WTC11 (cell line): ENCODE data around the gene SOX8. TPM values are rescaled to one million over a fixed set of nuclear protein-coding genes. Genes with fewer than 3 reads are reported as not detected.

Experiments used
- ATAC-seq: fragments of 200-7000 bp; cut with Tn5 transposase; 2 replicates; pipeline ENCODE4 v1.10.0; 2021; ENCODE audit warnings: mild to moderate bottlenecking, moderate library complexity
- CTCF ChIA-PET: fragments of 300-600 bp; sonication (Branson Sonifier 250); formaldehyde crosslinking; loops from one replicate; lab custom pipeline; 2021; ENCODE audit warnings: antibody characterized with exemption; lab: Charles Lee
- POLR2A ChIA-PET: fragments of 350-600 bp; sonication (Branson Sonifier 250); formaldehyde crosslinking; loops from one replicate; lab custom pipeline; 2021; ENCODE audit warnings: antibody characterized with exemption; lab: Charles Lee
- DNase-seq: peaks from one replicate; pipeline ENCODE4 v3.0.0; 2021; ENCODE audit warnings: low spot score
- H3K27ac Mint-ChIP-seq: 2 replicates; pipeline ENCODE4 v1.8.0; 2021; ENCODE audit warnings: mixed read lengths
- H3K27me3 Mint-ChIP-seq: 2 replicates; pipeline ENCODE4 v1.8.0; 2021; ENCODE audit warnings: low read depth, mild to moderate bottlenecking, moderate library complexity, mixed read lengths
- H3K36me3 Mint-ChIP-seq: 2 replicates; pipeline ENCODE4 v1.8.0; 2021; ENCODE audit warnings: mixed read lengths
- H3K4me1 Mint-ChIP-seq: 2 replicates; pipeline ENCODE4 v1.8.0; 2022; ENCODE audit warnings: mixed read lengths
- H3K4me3 Mint-ChIP-seq: 2 replicates; pipeline ENCODE4 v1.8.0; 2021; ENCODE audit warnings: mild to moderate bottlenecking, moderate library complexity, mixed read lengths
- H3K9me3 Mint-ChIP-seq: 2 replicates; pipeline ENCODE4 v1.8.0; 2021; ENCODE audit warnings: mixed read lengths
- CREB1 ChIP-seq: sonication (generic); formaldehyde crosslinking; IDR thresholded peaks from 2 replicates; pipeline ENCODE4 v1.8.0; 2023; ENCODE audit warnings: mild to moderate bottlenecking, missing genetic modification reagents
- ESRRA ChIP-seq: sonication (generic); formaldehyde crosslinking; IDR thresholded peaks from 2 replicates; pipeline ENCODE4 v1.8.1; 2022; ENCODE audit warnings: mild to moderate bottlenecking, missing genetic modification reagents, borderline replicate concordance
- FOXP4 ChIP-seq: sonication (generic); formaldehyde crosslinking; IDR thresholded peaks from 2 replicates; pipeline ENCODE4 v1.8.0; 2022; ENCODE audit warnings: mild to moderate bottlenecking, missing genetic modification reagents
- IRF2 ChIP-seq: sonication (generic); formaldehyde crosslinking; IDR thresholded peaks from 2 replicates; pipeline ENCODE4 v1.8.0; 2022; ENCODE audit warnings: low read depth, missing genetic modification reagents, borderline replicate concordance
- PRDM15 ChIP-seq: sonication (generic); formaldehyde crosslinking; IDR thresholded peaks from 2 replicates; pipeline ENCODE4 v1.8.0; 2022; ENCODE audit warnings: missing genetic modification reagents
- ZMAT4 ChIP-seq: fragments of 250-450 bp; sonication (Bioruptor Pico); IDR thresholded peaks from 2 replicates; pipeline ENCODE4 v1.9.0; 2021; ENCODE audit warnings: mild to moderate bottlenecking
- ZNF219 ChIP-seq: sonication (generic); formaldehyde crosslinking; IDR thresholded peaks from 2 replicates; pipeline ENCODE4 v1.8.0; 2023; ENCODE audit warnings: missing genetic modification reagents, mild to moderate bottlenecking, borderline replicate concordance
- ZNF396 ChIP-seq: fragments of 250-450 bp; sonication (Bioruptor Pico); IDR thresholded peaks from 2 replicates; pipeline ENCODE4 v1.8.0; 2021; ENCODE audit warnings: mild to moderate bottlenecking, moderate library complexity, borderline replicate concordance
- ZNF671 ChIP-seq: fragments of 250-450 bp; sonication (Bioruptor Pico); IDR thresholded peaks from 2 replicates; pipeline ENCODE4 v1.8.0; 2021; ENCODE audit warnings: mild to moderate bottlenecking
- total RNA-seq: library from RNA; stranded (reverse); gene quantifications from 3 replicates; pipeline ENCODE4 v1.2.3, GENCODE V29; 2021
- TF ChIP-seq, protein P1 (sequence below): fragments of 250-450 bp; sonication (Bioruptor Pico); IDR thresholded peaks from 2 replicates; pipeline ENCODE4 v1.9.0; 2021; ENCODE audit warnings: moderate library complexity, mild to moderate bottlenecking, inconsistent platforms, borderline replicate concordance
- TF ChIP-seq, protein P2 (sequence below): sonication (generic); formaldehyde crosslinking; IDR thresholded peaks from 2 replicates; pipeline ENCODE4 v1.8.1; 2023; ENCODE audit warnings: mild to moderate bottlenecking, missing genetic modification reagents, borderline replicate concordance
- TF ChIP-seq, protein P3 (sequence below): sonication (generic); formaldehyde crosslinking; IDR thresholded peaks from 2 replicates; pipeline ENCODE4 v1.8.1; 2022; ENCODE audit warnings: mild to moderate bottlenecking, missing genetic modification reagents, moderate library complexity, borderline replicate concordance
- TF ChIP-seq, protein P4 (sequence below): sonication (generic); formaldehyde crosslinking; IDR thresholded peaks from 2 replicates; pipeline ENCODE4 v1.8.0; 2022; ENCODE audit warnings: mild to moderate bottlenecking, missing genetic modification reagents

Gene SOX8
- total RNA-seq, 1 experiment from 2014 or later: 12.3 TPM

DNA sequence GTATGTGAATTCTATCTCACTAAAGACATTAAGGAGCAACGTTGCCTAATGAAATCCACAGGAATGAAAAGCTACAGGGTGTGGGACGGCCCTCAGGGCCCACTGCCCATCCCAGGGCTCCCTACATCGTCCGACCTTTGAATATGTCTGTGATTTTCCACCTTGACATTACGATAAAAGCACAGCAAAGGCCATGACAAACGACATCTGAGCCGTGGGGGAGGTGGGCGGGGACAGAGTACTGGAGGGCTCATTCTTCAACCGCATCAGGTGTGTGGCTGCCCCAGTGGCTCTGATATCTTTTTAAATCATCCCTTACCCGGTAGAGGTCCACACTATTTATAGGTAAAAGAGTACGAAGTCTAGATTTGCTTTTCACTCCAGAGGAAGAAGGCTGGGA, 45.9 kb upstream of the SOX8 start:
- no peaks in the 10 kb centered on the region; the same call in 1 of the 2 replicates for H3K27me3 Mint-ChIP-seq
- H3K36me3 Mint-ChIP-seq: peaks cover 4% of the 10 kb centered on the region
- no peak overlapping the region for H3K27ac Mint-ChIP-seq
- no peak for TF ChIP-seq CREB1 (CRISPR knock-in tag)
- TF ChIP-seq, protein P1, sequence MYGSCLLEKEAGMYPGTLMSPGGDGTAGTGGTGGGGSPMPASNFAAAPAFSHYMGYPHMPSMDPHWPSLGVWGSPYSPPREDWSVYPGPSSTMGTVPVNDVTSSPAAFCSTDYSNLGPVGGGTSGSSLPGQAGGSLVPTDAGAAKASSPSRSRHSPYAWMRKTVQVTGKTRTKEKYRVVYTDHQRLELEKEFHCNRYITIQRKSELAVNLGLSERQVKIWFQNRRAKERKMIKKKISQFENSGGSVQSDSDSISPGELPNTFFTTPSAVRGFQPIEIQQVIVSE (CRISPR knock-in tag): no peak
- POLR2A ChIA-PET: no interaction called here
- peaks cover 6% of the 10 kb centered on the region for H3K9me3 Mint-ChIP-seq
- H3K4me3 Mint-ChIP-seq: no peak overlapping the region
- DNase-seq (no peak), ATAC-seq (no peak)
- CTCF ChIA-PET: no interaction called here
- no peaks in the 10 kb centered on the region for H3K4me1 Mint-ChIP-seq

DNA sequence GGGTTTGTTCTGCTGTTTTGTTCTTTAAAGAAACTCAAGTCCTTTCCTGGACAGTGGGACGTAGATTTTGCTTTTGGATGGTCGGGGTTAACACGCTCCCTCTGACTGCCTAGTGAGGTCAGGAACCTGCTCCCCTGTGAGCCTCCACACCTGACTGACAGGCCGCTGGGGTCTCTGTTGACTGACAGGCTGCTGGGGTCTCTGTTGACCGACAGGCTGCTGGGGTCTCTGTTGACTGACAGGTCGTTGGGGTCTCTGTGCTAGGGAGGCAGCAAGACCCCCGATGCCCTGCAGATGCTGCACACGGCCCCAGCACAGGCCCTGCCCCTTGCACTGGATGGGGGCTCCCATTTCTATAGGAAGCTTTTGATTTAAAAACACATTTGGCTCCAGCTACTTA, 44.3 kb upstream of the SOX8 start:
- ATAC-seq: no peak
- CTCF ChIA-PET: no interaction called here

GRCh38 chr16:937723-938122, 43.8 kb upstream of the SOX8 start:
- ChIA-PET CTCF (interaction anchor here (2.1 kb wide), 1 partner anchor 119 kb away, joined by 5 read pairs; no protein-coding TSS in a partner anchor), POLR2A (no interaction called here)
- no peaks in the 10 kb centered on the region; the same call in 1 of the 2 replicates for H3K27me3 Mint-ChIP-seq
- H3K36me3 Mint-ChIP-seq: peaks cover 21% of the 10 kb centered on the region
- DNase-seq (no peak), ATAC-seq (no peak)
- H3K4me1 Mint-ChIP-seq: no peaks in the 10 kb centered on the region
- H3K27ac Mint-ChIP-seq: no peak overlapping the region
- no peak for TF ChIP-seq FOXP4 (CRISPR knock-in tag)
- TF ChIP-seq ESRRA (CRISPR knock-in tag): no peak
- TF ChIP-seq, protein P2, sequence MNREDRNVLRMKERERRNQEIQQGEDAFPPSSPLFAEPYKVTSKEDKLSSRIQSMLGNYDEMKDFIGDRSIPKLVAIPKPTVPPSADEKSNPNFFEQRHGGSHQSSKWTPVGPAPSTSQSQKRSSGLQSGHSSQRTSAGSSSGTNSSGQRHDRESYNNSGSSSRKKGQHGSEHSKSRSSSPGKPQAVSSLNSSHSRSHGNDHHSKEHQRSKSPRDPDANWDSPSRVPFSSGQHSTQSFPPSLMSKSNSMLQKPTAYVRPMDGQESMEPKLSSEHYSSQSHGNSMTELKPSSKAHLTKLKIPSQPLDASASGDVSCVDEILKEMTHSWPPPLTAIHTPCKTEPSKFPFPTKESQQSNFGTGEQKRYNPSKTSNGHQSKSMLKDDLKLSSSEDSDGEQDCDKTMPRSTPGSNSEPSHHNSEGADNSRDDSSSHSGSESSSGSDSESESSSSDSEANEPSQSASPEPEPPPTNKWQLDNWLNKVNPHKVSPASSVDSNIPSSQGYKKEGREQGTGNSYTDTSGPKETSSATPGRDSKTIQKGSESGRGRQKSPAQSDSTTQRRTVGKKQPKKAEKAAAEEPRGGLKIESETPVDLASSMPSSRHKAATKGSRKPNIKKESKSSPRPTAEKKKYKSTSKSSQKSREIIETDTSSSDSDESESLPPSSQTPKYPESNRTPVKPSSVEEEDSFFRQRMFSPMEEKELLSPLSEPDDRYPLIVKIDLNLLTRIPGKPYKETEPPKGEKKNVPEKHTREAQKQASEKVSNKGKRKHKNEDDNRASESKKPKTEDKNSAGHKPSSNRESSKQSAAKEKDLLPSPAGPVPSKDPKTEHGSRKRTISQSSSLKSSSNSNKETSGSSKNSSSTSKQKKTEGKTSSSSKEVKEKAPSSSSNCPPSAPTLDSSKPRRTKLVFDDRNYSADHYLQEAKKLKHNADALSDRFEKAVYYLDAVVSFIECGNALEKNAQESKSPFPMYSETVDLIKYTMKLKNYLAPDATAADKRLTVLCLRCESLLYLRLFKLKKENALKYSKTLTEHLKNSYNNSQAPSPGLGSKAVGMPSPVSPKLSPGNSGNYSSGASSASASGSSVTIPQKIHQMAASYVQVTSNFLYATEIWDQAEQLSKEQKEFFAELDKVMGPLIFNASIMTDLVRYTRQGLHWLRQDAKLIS: no peak
- no peak for TF ChIP-seq ZNF396 (CRISPR knock-in tag)
- TF ChIP-seq PRDM15 (CRISPR knock-in tag): no peak
- TF ChIP-seq IRF2 (CRISPR knock-in tag): no peak
- TF ChIP-seq ZNF671: no peak
- TF ChIP-seq, protein P3, sequence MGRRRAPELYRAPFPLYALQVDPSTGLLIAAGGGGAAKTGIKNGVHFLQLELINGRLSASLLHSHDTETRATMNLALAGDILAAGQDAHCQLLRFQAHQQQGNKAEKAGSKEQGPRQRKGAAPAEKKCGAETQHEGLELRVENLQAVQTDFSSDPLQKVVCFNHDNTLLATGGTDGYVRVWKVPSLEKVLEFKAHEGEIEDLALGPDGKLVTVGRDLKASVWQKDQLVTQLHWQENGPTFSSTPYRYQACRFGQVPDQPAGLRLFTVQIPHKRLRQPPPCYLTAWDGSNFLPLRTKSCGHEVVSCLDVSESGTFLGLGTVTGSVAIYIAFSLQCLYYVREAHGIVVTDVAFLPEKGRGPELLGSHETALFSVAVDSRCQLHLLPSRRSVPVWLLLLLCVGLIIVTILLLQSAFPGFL: no peak
- no peak for TF ChIP-seq ZMAT4 (CRISPR knock-in tag)
- TF ChIP-seq, protein P4, sequence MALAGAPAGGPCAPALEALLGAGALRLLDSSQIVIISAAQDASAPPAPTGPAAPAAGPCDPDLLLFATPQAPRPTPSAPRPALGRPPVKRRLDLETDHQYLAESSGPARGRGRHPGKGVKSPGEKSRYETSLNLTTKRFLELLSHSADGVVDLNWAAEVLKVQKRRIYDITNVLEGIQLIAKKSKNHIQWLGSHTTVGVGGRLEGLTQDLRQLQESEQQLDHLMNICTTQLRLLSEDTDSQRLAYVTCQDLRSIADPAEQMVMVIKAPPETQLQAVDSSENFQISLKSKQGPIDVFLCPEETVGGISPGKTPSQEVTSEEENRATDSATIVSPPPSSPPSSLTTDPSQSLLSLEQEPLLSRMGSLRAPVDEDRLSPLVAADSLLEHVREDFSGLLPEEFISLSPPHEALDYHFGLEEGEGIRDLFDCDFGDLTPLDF (CRISPR knock-in tag): no peak
- H3K9me3 Mint-ChIP-seq: peaks cover 26% of the 10 kb centered on the region
- no peak overlapping the region for H3K4me3 Mint-ChIP-seq

More for the DNA sequence above, 44.3 kb upstream of the SOX8 start:
- H3K27ac Mint-ChIP-seq: no peak overlapping the region
- POLR2A ChIA-PET: no interaction called here
- H3K4me3 Mint-ChIP-seq: no peak overlapping the region
- peaks cover 22% of the 10 kb centered on the region for H3K9me3 Mint-ChIP-seq
- DNase-seq: no peak
- H3K27me3 Mint-ChIP-seq: no peaks in the 10 kb centered on the region; the same call in 1 of the 2 replicates
- H3K4me1 Mint-ChIP-seq: no peaks in the 10 kb centered on the region
- H3K36me3 Mint-ChIP-seq: peaks cover 17% of the 10 kb centered on the region
- TF ChIP-seq ZNF219 (CRISPR knock-in tag): no peak
